Stimulated activated CD4-positive, alpha-beta T cell treated with anti-CD3 and anti-CD28 coated beads, TNF-alpha, amount 100 ng/mL, for 24 hours (primary cell): ENCODE measurements around the gene CBX2.

Source experiments
- DNase-seq, 3 experiments: peaks; one replicate each; pipeline ENCODE4 v3.0.0-alpha.2; 2020; ENCODE audit warnings: low read depth in 3 of 3

The CBX2 gene

GRCh38 chr17:79812353-79813258, 34.7 kb downstream of the CBX2 start:
- DNase-seq: no peak

GRCh38 chr17:79813297-79814126, 35.6 kb downstream of the CBX2 start:
- no peak for DNase-seq

GRCh38 chr17:79814127-79814973, 36.4 kb downstream of the CBX2 start:
- no peak for DNase-seq

GRCh38 chr17:79814974-79815835, 37.3 kb downstream of the CBX2 start:
- DNase-seq: no peak

GRCh38 chr17:79815836-79816461, 38.0 kb downstream of the CBX2 start:
- DNase-seq: no peak

GRCh38 chr17:79818026-79818758, 40.2 kb downstream of the CBX2 start:
- DNase-seq: no peak

- DNase-seq: no peak
Measured at GRCh38 chr17:79819085-79819484, 41.1 kb downstream of the CBX2 start.

GRCh38 chr17:79819534-79820276, 41.8 kb downstream of the CBX2 start:
- DNase-seq: no peak

GRCh38 chr17:79820959-79821330, 43.0 kb downstream of the CBX2 start:
- DNase-seq: no peak

- no peak for DNase-seq
Measured at GRCh38 chr17:79821331-79822095, 43.6 kb downstream of the CBX2 start.

- DNase-seq: no peak
Measured at GRCh38 chr17:79822583-79823124, 44.7 kb downstream of the CBX2 start.

GRCh38 chr17:79824234-79824633, 46.3 kb downstream of the CBX2 start:
- no peak for DNase-seq

GRCh38 chr17:79824893-79825579, 47.1 kb downstream of the CBX2 start:
- no peak for DNase-seq

GRCh38 chr17:79825580-79825921, 47.6 kb downstream of the CBX2 start:
- no peak for DNase-seq

GRCh38 chr17:79826204-79826680, 48.3 kb downstream of the CBX2 start:
- DNase-seq: no peak

GRCh38 chr17:79826841-79827578, 49.1 kb downstream of the CBX2 start:
- DNase-seq: no peak

- DNase-seq: no peak
Measured at GRCh38 chr17:79829004-79829403, 51.1 kb downstream of the CBX2 start.
